Motor neuron (in vitro differentiated cells): ENCODE results near the gene ARIH1. TPM values are rescaled to one million over a fixed set of nuclear protein-coding genes. Genes with fewer than 3 reads are reported as not detected.
"Not testable (repeated sequence)": the region's sequence is repeated elsewhere in the genome, so short reads cannot be mapped to it uniquely, and the experiment has no call there.

Experiments
- ATAC-seq, 8 experiments: fragments of 200-7000 bp; cut with Tn5 transposase; replicated peaks in 6 of 8; 2 replicates each; pipeline ENCODE4 v1.8.0; 2021; ENCODE audit warnings: mild to moderate bottlenecking in 8 of 8, moderate library complexity in 8 of 8
- H3K27ac ChIP-seq, 2 donors: fragments of 250-450 bp; sonication (Bioruptor Pico); 2 replicates each; pipeline ENCODE4 v1.9.0; 2021; ENCODE audit warnings: antibody characterized with exemption in 2 of 2, mild to moderate bottlenecking in 2 of 2, moderate library complexity in 1 of 2
- H3K4me1 ChIP-seq, 2 donors: fragments of 250-450 bp; sonication (Bioruptor Pico); replicated peaks in 1 of 2; 2 replicates each; pipeline ENCODE4 v1.6.1; 2021; ENCODE audit warnings: antibody characterized with exemption in 2 of 2, mild to moderate bottlenecking in 2 of 2, moderate library complexity in 1 of 2
- H3K4me3 ChIP-seq, 5 donors: fragments of 250-450 bp; sonication (Bioruptor Pico); 2 replicates each; pipeline ENCODE4 v1.9.0; 2021; ENCODE audit warnings: antibody characterized with exemption in 5 of 5, mild to moderate bottlenecking in 5 of 5, moderate library complexity in 4 of 5
- WGBS, 10 experiments: fragments of 450-650 bp; shearing (Covaris generic); methylation state at CpG; one replicate each; pipeline ENCODE4 v1.0.0; 2022; 5-methylcytosine and 5-hydroxymethylcytosine counted together
- in situ Hi-C, 9 experiments: fragments of 400-800 bp; cut with MboI; loops; one replicate each; pipeline ENCODE4 v1.15.0; 2021; ENCODE audit warnings: low sequenced_read_pairs in 9 of 9, low pct_unique_long_range_greater_than_20kb in 2 of 9; ENCODE audit not compliant: unreplicated experiment in 9 of 9
- total RNA-seq, 8 experiments: library from RNA; unstranded; fragments of 300-600 nt; gene quantifications; 2 replicates each; pipeline versions ENCODE4 v1.2.3 to v1.2.4, GENCODE V29; 2022

The ARIH1 gene, protein sequence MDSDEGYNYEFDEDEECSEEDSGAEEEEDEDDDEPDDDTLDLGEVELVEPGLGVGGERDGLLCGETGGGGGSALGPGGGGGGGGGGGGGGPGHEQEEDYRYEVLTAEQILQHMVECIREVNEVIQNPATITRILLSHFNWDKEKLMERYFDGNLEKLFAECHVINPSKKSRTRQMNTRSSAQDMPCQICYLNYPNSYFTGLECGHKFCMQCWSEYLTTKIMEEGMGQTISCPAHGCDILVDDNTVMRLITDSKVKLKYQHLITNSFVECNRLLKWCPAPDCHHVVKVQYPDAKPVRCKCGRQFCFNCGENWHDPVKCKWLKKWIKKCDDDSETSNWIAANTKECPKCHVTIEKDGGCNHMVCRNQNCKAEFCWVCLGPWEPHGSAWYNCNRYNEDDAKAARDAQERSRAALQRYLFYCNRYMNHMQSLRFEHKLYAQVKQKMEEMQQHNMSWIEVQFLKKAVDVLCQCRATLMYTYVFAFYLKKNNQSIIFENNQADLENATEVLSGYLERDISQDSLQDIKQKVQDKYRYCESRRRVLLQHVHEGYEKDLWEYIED
- total RNA-seq, result 10 to 100 TPM; 26.3 to 60.7 (median 40.4) TPM

DNA sequence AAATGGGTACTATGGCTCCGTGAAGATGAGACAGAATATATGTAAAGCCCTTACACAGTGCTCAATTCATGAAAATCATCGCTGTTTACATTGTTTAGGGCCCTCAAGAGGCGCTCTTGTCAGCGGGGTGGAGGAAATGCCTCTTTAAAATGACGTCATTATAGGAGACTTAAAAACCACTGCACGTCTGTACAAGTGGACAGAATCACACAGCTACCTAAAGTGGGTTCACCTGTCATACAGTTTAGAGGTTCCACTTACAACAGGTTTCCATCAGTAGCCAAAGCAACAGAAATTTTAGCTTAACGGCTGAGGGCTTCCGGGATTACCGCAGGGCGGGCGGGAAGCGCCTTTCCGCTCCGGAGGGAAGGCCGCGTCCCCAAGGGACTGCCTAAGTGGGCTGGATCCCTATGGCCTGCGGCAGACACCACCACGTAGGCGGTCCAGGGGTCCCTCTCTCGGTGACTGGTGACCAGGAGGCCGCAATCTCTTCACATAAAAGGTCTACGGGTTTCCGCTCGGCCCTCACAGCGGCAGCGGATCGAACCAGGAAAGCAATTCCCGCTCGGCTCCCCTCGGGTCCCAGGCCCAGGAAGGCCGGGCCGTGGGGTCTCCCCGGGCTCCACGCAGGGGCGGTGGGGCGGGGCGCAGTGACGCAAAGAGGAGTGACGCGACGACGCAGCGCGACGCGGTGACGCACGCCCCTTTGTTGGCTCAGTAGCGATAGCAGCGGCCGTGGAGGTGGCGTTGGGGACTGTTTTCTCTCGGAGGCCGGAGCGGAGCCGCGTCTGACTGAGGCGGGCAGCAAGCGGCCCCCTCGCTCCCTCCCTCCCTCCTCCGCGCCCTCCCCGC lies at the start of gene ARIH1:
TSS of gene ARIH1 (plus strand) at position 717 of the 852 bp plus-strand sequence. CDS start 310 bp downstream, outside the sequence.
- WGBS, 10 experiments, result 0 to 2% (median 0%) methylated on average over 1 to 15 of the region's 63 CpGs; no CpG with 5 or more reads in 4 of the 10 experiments
- in situ Hi-C loops, result no loop called here
- peak within 1 kb of the TSS; percentile 65 to 86 (median 72) for H3K4me3 ChIP-seq
- peak within 1 kb of the TSS; percentile 98 to 99 for H3K27ac ChIP-seq
- ATAC-seq, result peak; percentile 80 to 94 (median 90)
- peaks cover 7 to 26% of the 10 kb centered on the region in 2 donors for H3K4me1 ChIP-seq

GRCh38 chr15:72426753-72427152 lies 47.4 kb upstream of the ARIH1 start:
- ATAC-seq, result no peak
- H3K4me3 ChIP-seq, result no peak overlapping the region
- no peak overlapping the region for H3K27ac ChIP-seq
- H3K4me1 ChIP-seq, result no peaks in the 10 kb centered on the region
- in situ Hi-C loops, result no loop called here

DNA sequence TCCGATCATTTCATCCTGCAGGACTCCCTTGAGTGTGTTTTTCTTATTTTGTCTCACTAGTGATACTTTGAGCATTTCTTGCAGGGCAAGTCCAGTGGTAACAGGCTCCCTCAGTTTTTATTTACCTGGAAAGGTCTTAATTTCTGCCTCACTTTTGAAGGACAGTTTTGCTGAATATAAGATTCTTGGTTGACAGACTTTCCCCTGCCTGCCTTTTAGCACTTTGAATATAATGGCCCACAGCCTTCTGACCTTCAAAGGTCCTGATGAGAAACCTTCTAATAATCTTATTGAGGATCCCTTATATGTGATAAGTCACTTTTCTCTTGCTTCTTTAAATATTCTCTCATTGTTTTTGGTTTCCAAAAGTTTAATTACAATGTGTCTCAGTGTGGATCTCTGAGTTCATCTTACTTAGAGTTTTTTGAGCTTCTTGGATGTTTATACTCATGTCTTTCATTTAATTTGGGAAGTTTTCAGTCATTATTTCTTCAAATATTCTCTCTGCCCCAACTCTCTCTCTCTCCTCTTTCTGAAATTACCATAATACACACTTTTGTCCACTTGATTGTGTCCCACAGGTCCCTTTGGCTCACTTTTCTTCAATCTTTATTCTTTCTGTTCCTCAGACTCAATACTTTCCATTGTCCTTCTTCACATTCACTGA lies 36.3 kb upstream of the ARIH1 start:
- H3K27ac ChIP-seq, result no peak overlapping the region
- H3K4me1 ChIP-seq, result no peaks in the 10 kb centered on the region
- no peak for ATAC-seq
- no peak overlapping the region for H3K4me3 ChIP-seq
- 0 to 86% (median 78%) methylated on average over 1 of the region's 1 CpG; no CpG with 5 or more reads in 2 of the 10 experiments for WGBS, 10 experiments
- in situ Hi-C loops, result no loop called here

GRCh38 chr15:72442848-72443247 lies 31.3 kb upstream of the ARIH1 start:
- H3K4me3 ChIP-seq, in situ Hi-C loops, ATAC-seq, H3K27ac ChIP-seq, H3K4me1 ChIP-seq: not testable (repeated sequence)
- WGBS, 10 experiments, result no CpG with 5 or more reads among the region's 5 CpGs

- Histone ChIP-seq H3K4me3 (no peak overlapping the region), H3K27ac (no peak overlapping the region), H3K4me1 (no peaks in the 10 kb centered on the region)
- WGBS, 10 experiments, result 33 to 100% (median 81%) methylated on average over 1 of the region's 1 CpG; no CpG with 5 or more reads in 2 of the 10 experiments
- ATAC-seq, result no peak
- in situ Hi-C loops, result no loop called here
These were observed 28.7 kb upstream of the ARIH1 start for GRCh38 chr15:72445426-72445825.

- no peaks in the 10 kb centered on the region for H3K4me1 ChIP-seq
- 30 to 100% (median 79%) methylated on average over 2 to 4 of the region's 6 CpGs; no CpG with 5 or more reads in 3 of the 10 experiments for WGBS, 10 experiments
- H3K4me3 ChIP-seq, result no peak overlapping the region
- no peak for ATAC-seq
- H3K27ac ChIP-seq, result no peak overlapping the region
- in situ Hi-C loops, result no loop called here
These were observed 23.3 kb upstream of the ARIH1 start for GRCh38 chr15:72450805-72451204.

GRCh38 chr15:72451224-72451623 lies 22.9 kb upstream of the ARIH1 start:
- Histone ChIP-seq H3K4me1 (no peaks in the 10 kb centered on the region), H3K4me3 (no peak overlapping the region), H3K27ac (no peak overlapping the region)
- in situ Hi-C loops, result no loop called here
- WGBS, 10 experiments, result 60 to 92% (median 67%) methylated on average over 1 to 5 of the region's 9 CpGs; no CpG with 5 or more reads in 7 of the 10 experiments
- ATAC-seq, result no peak

GRCh38 chr15:72456684-72457083 lies 17.4 kb upstream of the ARIH1 start:
- no peak for ATAC-seq
- no peak overlapping the region for H3K27ac ChIP-seq
- H3K4me3 ChIP-seq, result no peak overlapping the region
- H3K4me1 ChIP-seq, result no peaks in the 10 kb centered on the region
- in situ Hi-C loops, result no loop called here
- WGBS, 10 experiments, result 45 to 100% (median 91%) methylated on average over 2 to 7 of the region's 7 CpGs; no CpG with 5 or more reads in 2 of the 10 experiments

DNA sequence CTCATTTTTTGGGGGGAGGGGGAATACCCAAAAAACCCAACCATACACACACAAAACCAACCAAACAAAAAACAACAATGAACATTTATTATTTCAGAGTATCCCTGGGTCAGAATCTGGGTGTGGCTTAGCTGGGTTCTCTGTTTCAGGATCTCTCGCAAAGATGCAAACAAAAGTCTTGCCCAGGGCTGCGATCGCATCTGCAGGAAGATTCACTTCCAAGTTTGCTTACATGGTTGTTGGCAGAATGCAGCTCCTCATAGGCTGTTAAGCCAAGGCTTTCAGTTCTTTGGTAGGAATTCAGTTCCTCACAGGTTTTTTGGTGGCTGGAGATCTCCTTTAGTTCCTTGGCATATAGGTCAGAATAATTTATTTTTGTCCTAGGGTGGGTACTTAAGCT lies 13.7 kb upstream of the ARIH1 start:
- Histone ChIP-seq H3K4me1 (no peaks in the 10 kb centered on the region), H3K27ac (no peak overlapping the region), H3K4me3 (no peak overlapping the region)
- in situ Hi-C loops, result no loop called here
- ATAC-seq, result peak in 1 of 8 experiments; percentile 80
- 0 to 100% (median 88%) methylated on average over 3 of the region's 3 CpGs; no CpG with 5 or more reads in 4 of the 10 experiments for WGBS, 10 experiments

- ATAC-seq, result no peak
- Histone ChIP-seq H3K27ac (no peak overlapping the region), H3K4me3 (no peak overlapping the region), H3K4me1 (no peaks in the 10 kb centered on the region)
- 80 to 100% (median 96%) methylated on average over 1 to 2 of the region's 2 CpGs; no CpG with 5 or more reads in 2 of the 10 experiments for WGBS, 10 experiments
- in situ Hi-C loops, result no loop called here
These were observed 10.4 kb upstream of the ARIH1 start for GRCh38 chr15:72463702-72464101.

DNA sequence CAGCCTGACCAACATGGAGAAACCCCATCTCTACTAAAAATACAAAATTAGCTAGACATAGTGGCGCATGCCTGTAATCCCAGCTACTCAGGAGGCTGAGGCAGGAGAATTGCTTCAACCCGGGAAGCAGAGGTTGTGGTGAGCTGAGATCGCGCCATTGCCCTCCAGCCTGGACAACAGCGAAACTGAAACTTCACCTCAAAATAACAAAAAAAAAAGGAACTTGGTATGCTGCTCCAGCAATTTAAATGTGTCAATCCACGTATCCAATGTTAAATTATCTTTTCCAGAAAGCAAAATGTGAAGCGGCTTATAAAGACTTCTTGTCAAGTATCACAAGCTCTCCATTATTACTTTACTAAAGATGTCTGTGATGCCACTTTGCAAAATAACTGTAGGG lies 9.9 kb upstream of the ARIH1 start:
- 50 to 100% (median 95%) methylated on average over 1 to 5 of the region's 7 CpGs; no CpG with 5 or more reads in 2 of the 10 experiments for WGBS, 10 experiments
- Histone ChIP-seq H3K4me3 (no peak overlapping the region), H3K4me1 (no peaks in the 10 kb centered on the region), H3K27ac (no peak overlapping the region)
- ATAC-seq, result no peak
- in situ Hi-C loops, result no loop called here

GRCh38 chr15:72468103-72468502 lies 6.0 kb upstream of the ARIH1 start:
- WGBS, 10 experiments, result 67 to 100% (median 85%) methylated on average over 1 to 3 of the region's 3 CpGs; no CpG with 5 or more reads in 1 of the 10 experiments
- Histone ChIP-seq H3K4me1 (peaks cover 3 to 7% of the 10 kb centered on the region in 2 donors), H3K27ac (no peak overlapping the region), H3K4me3 (no peak overlapping the region)
- in situ Hi-C loops, result no loop called here
- no peak for ATAC-seq
